ENCODE data around the gene P4HA2. TPM values are rescaled to one million over a fixed set of nuclear protein-coding genes. Genes with fewer than 3 reads are reported as not detected.

Gene P4HA2
- total RNA-seq, 1 experiment from 2014 or later: 25.1 TPM

- H3K4me1 ChIP-seq (ENCODE audit: control insufficient read depth, insufficient read depth, low read length): no peaks in the 10 kb centered on the region
- no peak overlapping the region for H3K4me3 ChIP-seq (ENCODE audit: low read depth in 2 of 2, low read length in 2 of 2)
- intact Hi-C loops (cut with micrococcal nuclease; ENCODE audit: unreplicated experiment): no loop called here
- H3K27ac ChIP-seq (ENCODE audit: low read length): no peak overlapping the region
- no TSS peak for BruUV-seq (replicated peaks)
- no peaks in the 10 kb centered on the region for H3K27me3 ChIP-seq (ENCODE audit: control insufficient read depth, insufficient read depth, low read length)
- TF ChIP-seq CTCF (IDR thresholded peaks at IDR 0.05) (no peak), POLR2AphosphoS5 (IDR thresholded peaks at IDR 0.05; ENCODE audit: low read depth, low read length) (no peak), TCF7L2 (IDR thresholded peaks at IDR 0.05; ENCODE audit: low read depth, low read length) (no peak), REST (IDR thresholded peaks at IDR 0.05; ENCODE audit: insufficient read depth in 1 of 2, low read depth in 2 of 2, low read length in 1 of 2) (no peak), SIN3A (IDR thresholded peaks at IDR 0.05; ENCODE audit: borderline replicate concordance, insufficient read depth, low read depth, low read length) (no peak)
- in situ Hi-C loops (cut with HindIII; ENCODE audit: low pct_unique_long_range_greater_than_20kb, low sequenced_read_pairs): no loop called here
- ChIA-PET CTCF (interaction anchor here (0.7 kb wide), 1 partner anchor 186 kb away, joined by 3 read pairs; no protein-coding TSS in a partner anchor), POLR2A (no interaction called here)
- H3K9me3 ChIP-seq (ENCODE audit: control insufficient read depth, insufficient read depth, low read depth, low read length): no peaks in the 10 kb centered on the region
- no peaks in the 10 kb centered on the region for H3K36me3 ChIP-seq (ENCODE audit: control insufficient read depth, insufficient read depth, low read length)
- no peak for DNase-seq (ENCODE audit: low read depth, low spot score)
- no peak for ATAC-seq
These were observed 48.2 kb downstream of the P4HA2 start for GRCh38 chr5:132179405-132179804.

GRCh38 chr5:132177691-132178149 lies 49.9 kb downstream of the P4HA2 start:
- intact Hi-C loops (cut with micrococcal nuclease; ENCODE audit: unreplicated experiment): no loop called here
- TF ChIP-seq CTCF (IDR thresholded peaks at IDR 0.05) (no peak), SIN3A (IDR thresholded peaks at IDR 0.05; ENCODE audit: borderline replicate concordance, insufficient read depth, low read depth, low read length) (no peak), REST (IDR thresholded peaks at IDR 0.05; ENCODE audit: insufficient read depth in 1 of 2, low read depth in 2 of 2, low read length in 1 of 2) (no peak), POLR2AphosphoS5 (IDR thresholded peaks at IDR 0.05; ENCODE audit: low read depth, low read length) (no peak), TCF7L2 (IDR thresholded peaks at IDR 0.05; ENCODE audit: low read depth, low read length) (no peak)
- CTCF ChIA-PET: no interaction called here

More at GRCh38 chr5:132177691-132178149, 49.9 kb downstream of the P4HA2 start:
- no TSS peak for BruUV-seq (replicated peaks)
- Histone ChIP-seq H3K4me3 (ENCODE audit: low read depth in 2 of 2, low read length in 2 of 2) (no peak overlapping the region), H3K4me1 (ENCODE audit: control insufficient read depth, insufficient read depth, low read length) (no peaks in the 10 kb centered on the region), H3K9me3 (ENCODE audit: control insufficient read depth, insufficient read depth, low read depth, low read length) (no peaks in the 10 kb centered on the region), H3K36me3 (ENCODE audit: control insufficient read depth, insufficient read depth, low read length) (no peaks in the 10 kb centered on the region), H3K27ac (ENCODE audit: low read length) (no peak overlapping the region), H3K27me3 (ENCODE audit: control insufficient read depth, insufficient read depth, low read length) (peaks cover 2% of the 10 kb centered on the region; the same call in 1 of the 2 replicates)
- POLR2A ChIA-PET: no interaction called here
- DNase-seq (ENCODE audit: low read depth, low spot score) (no peak), ATAC-seq (no peak)
- in situ Hi-C loops (cut with HindIII; ENCODE audit: low pct_unique_long_range_greater_than_20kb, low sequenced_read_pairs): no loop called here

All from Panc1 (cell line).